Stimulated activated CD4-positive, alpha-beta T cell treated with anti-CD3 and anti-CD28 coated beads, Interleukin-15, amount 100 ng/mL, for 48 hours (primary cell): Measurements from ENCODE around the gene RDH5.
"Not testable (repeated sequence)": the region's sequence is repeated elsewhere in the genome, so short reads cannot be mapped to it uniquely, and the experiment has no call there.

Experiments
- DNase-seq, 2 donors: peaks; one replicate each; pipeline ENCODE4 v3.0.0-alpha.2; 2020; ENCODE audit warnings: low read depth in 2 of 2

Gene RDH5

DNA sequence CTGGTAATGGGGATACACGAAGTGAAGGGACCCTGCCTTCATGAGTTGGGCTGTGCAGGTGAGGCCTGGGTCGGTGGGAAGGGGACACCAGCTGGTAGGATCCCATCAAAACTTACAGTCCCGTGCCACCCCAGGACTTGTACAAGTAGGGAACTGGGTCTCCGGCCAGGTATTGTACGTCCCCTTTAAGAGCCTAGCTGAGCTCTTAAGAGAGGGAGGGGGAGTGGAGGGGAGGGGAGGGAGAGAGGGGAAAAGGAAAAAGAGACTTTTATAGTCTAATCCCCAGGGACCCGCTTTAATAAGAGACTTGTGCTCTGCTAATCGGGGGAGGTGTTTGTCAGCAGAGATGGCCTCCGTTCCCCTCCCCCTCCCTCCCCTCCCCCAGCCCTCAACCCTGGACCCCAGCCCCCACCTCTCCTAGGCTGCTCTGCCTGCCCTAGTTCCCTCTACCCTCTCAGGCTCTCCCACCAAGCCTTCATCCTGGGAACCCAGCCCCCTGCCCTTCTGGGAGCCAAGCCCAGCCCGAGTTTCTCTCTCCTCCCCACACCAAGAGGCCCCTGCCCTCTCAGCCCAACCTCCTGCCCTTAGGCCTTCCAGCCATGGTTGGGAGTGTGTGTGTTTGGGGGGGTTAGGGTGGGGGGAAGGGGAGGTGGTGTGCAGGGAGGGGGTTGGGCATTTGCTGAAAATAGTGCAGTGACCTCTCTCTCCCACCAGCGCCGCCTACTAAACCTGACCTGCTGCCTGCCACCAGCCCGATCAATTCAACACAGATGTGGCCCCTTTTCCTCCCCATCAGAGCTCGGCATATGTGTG is 25.4 kb downstream of the RDH5 start:
- no peak for DNase-seq

DNA sequence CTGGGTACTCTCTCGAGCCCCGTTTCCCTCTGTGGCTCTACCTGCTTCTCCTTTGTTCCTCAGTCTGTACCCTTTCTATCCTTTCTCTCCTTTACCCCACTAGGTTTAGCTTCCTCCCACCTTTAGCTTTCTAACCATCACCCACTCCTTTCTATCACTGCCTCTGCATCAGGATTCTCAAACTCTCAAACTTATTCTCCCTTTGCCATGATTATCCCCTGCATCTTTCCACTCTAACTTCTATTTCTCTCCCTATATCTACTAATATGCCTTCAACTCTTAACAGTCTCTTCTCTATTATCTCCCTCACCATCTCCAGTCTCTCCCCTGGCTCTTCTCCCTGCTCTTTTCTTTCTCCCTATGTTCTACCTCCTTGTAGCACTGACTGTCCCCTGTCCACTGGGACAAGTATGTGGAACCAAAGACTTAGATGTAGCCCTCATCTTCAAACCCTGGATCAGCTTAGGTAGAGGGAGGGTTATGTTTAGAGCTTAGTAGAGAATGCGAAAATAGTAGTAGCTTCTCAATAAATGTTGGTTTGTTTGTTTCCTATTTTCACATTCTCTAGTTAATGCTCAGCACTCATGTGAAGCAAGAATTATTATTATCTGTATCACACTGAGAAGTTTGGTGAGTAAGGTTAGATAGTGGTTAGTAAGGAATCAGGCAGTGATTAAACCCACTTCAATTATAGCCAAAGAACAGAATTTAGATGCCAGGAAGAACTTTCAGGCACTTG is 26.1 kb downstream of the RDH5 start:
- DNase-seq, result no peak

DNA sequence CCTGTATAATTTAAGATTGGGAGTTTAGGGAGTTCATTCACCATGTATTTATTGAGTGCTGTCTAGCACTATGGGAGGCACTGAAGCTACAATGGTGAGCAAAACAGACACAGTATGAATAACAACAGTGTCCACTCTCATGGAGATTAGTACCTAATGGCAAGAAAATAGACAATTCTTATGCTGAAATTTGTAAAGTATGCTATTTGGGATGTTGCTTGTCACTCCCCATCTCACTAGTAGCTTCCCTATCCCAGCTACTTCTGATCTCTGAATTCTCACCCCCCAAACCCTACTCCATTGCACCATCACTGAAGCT is 26.7 kb downstream of the RDH5 start:
- no peak for DNase-seq

DNA sequence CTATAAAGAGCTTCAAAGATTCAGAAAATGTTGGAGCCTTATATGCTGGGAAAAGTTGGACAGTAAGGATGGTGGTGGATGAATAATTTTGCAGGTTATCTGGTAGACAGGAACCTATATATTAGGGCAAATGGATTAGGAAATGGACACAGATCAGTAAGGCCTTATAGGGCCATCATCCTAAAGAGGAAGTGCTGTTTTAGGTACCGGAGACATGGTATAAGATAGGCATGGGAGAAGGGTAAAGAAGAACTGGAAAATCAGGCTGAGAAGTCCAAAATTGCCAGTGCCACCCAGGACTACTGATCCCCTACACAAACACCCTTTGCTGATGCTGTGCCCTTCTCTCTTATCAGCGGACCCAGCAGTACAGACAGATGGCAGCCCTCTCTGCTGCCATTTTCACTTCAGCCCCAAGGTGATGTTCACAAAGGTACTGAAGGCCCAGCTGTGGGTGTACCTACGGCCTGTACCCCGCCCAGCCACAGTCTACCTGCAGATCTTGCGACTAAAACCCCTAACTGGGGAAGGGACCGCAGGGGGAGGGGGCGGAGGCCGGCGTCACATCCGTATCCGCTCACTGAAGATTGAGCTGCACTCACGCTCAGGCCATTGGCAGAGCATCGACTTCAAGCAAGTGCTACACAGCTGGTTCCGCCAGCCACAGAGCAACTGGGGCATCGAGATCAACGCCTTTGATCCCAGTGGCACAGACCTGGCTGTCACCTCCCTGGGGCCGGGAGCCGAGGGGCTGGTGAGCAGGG is 28.2 kb downstream of the RDH5 start:
- DNase-seq, result no peak

DNA sequence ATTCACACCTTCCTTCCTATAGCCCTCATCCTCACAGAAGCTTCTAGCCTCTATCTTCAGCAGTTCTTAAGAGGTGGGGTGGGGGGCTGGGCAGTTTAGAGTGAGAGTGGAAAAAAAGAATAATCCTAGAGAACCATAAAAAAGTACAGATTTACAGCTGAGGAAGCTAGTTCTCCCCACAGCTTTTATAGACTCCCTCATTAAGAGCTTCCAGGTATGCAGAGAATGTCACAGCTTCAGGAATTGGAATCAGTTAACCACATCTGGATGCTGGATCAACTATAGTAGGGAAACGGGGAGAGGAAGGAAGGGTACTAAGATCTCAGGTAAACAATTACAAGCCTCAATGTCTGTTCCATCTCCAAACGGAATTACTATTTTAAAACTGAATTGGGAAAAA is 35.1 kb downstream of the RDH5 start:
- DNase-seq, result no peak

DNA sequence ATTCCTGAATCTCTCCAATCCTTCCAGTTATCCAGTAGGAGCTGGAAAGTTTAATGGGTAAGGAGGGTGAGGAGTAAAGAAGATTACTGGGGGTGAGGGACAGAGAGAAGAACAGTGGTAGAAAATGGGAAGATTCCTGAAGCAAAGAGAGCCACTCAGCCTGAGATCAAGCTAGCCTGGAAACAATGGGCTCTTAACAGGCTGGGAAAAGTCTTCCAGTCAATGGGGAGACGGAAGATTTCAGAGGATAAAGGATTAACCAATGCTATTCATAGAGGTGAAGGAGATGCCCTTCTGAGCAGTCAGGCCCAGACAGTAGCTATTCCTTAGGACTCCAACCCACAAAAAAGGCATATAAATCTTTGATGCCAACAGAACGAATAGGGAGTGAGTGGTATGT is 37.5 kb downstream of the RDH5 start:
- no peak for DNase-seq

DNA sequence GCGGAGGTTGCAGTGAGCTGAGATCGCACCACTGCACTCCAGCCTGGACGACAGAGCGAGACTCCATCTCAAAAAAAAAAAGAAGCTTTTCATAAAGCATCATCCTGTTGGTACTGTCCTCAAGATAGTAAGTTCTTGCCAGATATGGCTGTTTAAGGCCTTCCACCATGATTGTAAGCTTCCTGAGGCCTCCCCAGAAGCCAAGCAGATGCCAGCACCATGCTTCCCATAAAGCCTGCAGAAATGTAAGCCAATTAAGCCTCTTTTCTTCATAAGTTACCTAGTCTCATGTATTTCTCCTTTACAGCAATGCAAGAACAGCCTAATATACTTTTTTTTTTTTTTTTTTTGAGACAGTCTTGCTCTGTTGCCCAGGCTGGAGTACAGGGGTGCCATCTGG is 38.4 kb downstream of the RDH5 start:
- DNase-seq, result not testable (repeated sequence)

DNA sequence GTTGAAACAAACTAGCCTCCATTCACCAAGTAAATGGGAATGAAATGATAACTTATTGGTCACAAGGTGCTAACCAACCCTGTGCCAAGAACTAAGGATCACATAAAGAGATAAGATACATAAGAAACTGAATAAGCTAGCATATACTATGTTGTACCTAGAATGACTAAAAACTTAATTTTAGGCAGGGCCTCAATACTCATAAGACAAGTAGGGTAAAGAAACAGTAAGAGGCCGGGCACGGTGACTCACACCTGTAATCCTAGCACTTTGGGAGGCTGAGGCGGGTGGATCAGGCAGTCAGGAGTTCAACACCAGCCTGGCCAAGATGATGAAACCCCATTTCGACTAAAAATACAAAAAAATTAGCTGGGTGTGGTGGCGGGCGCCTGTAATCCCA is 40.5 kb downstream of the RDH5 start:
- peak; percentile 48 to 69 for DNase-seq

DNA sequence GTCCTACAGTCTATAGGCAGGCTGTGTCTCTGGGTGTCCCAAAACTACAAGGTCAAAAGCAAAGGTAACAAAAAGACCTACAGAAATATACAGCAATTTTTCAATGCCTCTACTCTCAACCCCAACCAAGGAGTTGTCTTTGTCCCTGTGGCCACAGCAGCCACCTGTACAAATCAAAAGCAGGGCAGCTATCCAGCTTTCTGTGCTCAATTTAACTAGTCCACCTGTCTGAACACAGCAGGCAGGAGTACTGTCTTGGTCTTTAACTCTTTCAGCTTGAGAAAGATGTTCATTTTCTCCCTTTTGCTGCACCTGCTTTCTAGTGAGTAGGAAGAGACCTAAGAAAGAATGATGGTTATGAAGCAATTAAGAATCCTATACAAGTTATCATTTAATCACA is 42.5 kb downstream of the RDH5 start:
- no peak for DNase-seq

DNA sequence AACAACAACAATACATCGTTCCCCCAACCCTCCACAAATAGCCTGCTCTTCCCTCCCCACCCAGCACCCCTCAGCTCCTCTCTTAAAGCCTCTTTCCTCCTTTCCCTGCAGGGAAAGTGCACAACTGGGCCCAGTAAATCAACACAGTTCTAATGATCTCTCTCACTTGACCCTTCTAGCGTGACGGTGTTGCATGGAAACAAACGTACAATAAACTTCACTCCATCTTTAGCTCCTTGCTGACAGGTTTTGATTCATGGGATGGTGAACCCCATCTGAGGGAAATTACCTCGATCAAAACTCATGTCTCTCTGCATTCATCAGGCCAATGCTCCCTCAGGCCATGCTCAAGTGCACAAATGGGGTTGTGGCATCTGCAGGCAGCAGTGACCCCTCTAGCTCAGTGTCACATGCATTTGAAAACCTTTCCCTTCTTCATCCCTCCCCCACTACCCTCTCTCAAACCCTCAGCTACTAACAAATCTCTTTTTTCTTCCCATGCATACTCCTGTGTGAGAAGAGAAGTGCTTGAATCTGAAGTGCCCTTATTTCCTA is 45.6 kb downstream of the RDH5 start:
- no peak for DNase-seq

DNA sequence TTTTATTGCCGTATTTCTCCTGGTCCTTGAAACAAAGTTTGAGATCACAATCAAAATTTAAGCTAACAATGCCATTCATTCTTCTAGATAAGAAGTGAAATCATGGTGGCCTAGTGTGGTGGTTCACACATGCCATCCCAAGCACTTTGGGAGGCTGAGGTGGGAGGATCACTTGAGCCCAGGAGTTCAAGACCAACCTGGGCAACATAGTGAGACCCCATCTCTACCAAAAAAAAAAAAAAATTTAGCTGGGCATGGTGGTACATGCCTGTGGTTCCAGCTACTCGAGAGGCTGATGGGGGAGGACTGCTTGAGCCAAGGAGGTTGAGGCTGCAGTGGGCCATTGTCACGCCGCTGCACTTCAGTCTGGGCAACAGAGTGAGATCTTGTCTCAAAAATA is 47.0 kb downstream of the RDH5 start:
- no peak for DNase-seq

DNA sequence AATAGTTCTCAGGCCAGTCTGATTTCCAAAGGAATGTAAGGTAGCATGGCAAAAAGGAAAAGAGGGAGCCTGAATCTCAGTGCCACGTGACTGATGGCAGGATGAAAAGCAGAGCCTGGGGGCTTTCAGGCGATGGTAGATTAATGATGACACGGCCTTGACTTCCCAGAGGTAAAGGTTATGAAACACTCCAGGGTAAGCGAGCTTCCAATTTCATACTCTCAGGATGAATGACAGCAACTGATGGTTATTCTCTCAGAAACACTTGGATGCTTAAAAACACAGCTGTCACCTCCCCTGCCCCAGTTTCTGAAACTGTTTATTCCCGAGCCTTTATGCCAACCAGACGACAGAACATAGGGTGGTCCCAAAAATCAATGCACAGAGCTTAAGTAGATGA is 51.5 kb downstream of the RDH5 start:
- no peak for DNase-seq
